GM20000 (cell line): Measurements from ENCODE around the gene RAB20.
A peak's percentile ranks its signal among the peaks of the same experiment; 100 is the strongest.
"Not testable (repeated sequence)": the region's sequence is repeated elsewhere in the genome, so short reads cannot be mapped to it uniquely, and the experiment has no call there.

Source experiments
- DNase-seq: peaks from one replicate; pipeline ENCODE4 v3.0.0; 2012; ENCODE audit warnings: low spot score
- TF ChIP-seq, protein P1 (sequence below): IDR thresholded peaks from 2 replicates; pipeline ENCODE4 v1.5.1; 2012; ENCODE audit warnings: mild to moderate bottlenecking, control low read depth; ENCODE audit errors: extremely low read depth, missing control alignments

Gene RAB20

DNA sequence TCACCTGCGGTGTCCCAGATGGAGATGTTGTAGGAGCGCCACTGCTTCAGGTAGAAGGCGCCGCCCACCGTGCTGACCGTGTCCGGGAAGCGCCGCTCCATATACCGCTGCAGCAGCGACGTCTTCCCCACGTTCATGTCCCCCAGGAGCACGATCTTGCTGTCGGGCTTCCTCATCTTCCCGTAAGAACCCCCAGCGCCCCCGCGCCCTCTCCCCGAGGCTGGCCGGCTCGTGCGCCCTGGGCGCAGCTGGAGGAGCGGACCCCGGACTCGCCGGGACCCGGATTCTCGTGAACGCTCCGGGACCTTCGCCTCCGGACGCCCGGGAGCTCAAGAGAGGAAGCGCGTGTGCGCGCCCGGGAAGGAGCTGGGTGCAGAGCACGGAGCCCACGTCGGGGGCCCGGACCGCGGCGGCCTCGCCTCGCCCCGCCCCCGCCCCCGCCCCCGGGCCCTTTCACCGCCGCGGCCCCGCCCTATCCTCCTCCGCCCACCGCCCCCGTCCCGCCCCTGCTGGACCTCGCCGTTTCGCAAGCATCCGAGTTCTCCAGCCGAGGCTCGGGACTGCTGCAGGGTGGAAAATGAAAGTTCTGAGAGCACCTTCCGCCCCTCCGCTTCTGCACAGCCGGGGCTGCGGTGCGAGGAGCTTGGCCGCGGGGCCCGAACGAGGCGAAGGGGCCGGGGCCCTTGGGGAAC is at the start of gene RAB20:
TSS of gene RAB20 (minus strand) at position 379 of the 692 bp plus-strand sequence. CDS start at position 176, 203 bp downstream.
- TF ChIP-seq, protein P1, sequence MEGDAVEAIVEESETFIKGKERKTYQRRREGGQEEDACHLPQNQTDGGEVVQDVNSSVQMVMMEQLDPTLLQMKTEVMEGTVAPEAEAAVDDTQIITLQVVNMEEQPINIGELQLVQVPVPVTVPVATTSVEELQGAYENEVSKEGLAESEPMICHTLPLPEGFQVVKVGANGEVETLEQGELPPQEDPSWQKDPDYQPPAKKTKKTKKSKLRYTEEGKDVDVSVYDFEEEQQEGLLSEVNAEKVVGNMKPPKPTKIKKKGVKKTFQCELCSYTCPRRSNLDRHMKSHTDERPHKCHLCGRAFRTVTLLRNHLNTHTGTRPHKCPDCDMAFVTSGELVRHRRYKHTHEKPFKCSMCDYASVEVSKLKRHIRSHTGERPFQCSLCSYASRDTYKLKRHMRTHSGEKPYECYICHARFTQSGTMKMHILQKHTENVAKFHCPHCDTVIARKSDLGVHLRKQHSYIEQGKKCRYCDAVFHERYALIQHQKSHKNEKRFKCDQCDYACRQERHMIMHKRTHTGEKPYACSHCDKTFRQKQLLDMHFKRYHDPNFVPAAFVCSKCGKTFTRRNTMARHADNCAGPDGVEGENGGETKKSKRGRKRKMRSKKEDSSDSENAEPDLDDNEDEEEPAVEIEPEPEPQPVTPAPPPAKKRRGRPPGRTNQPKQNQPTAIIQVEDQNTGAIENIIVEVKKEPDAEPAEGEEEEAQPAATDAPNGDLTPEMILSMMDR, result no peak
- peak; percentile 93 for DNase-seq

DNA sequence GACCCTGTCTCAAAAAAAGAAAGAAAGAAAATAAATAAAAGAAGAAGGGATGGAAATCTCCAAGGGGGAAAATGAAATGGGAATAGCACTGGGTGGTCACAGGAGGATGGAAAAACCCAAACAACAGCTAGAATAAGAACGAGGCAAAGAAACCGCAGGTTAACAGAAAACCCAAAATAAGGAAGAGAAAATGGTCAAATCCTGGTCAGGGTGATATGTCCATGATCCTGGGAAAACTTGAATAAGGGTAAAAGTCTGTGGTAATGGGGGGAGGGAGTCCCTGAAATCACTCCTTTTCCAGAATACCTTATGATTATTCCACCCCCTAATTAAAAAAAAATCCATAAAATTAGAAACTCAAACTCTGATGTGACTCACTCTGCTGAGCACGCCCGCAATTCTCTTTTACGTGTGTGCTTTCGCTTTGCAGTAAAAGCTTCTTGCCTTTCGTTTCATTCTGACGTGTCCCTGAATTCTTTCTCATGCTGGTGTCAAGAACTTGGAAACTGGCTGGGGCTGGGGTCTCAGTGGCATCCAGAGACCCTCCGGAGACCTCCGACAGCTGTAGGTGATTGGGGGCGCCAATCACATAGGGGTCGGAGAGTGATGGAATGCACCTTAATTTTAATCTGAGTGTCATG is 49.6 kb upstream of the RAB20 start:
- peak; percentile 83 for DNase-seq
- TF ChIP-seq, protein P1, result no peak

- DNase-seq, result peak; percentile 75
- TF ChIP-seq, protein P1, result no peak
These were observed 46.2 kb upstream of the RAB20 start for GRCh38 chr13:110607675-110608224.

- DNase-seq, result not testable (repeated sequence)
These were observed 44.8 kb upstream of the RAB20 start for GRCh38 chr13:110606281-110606680.

DNA sequence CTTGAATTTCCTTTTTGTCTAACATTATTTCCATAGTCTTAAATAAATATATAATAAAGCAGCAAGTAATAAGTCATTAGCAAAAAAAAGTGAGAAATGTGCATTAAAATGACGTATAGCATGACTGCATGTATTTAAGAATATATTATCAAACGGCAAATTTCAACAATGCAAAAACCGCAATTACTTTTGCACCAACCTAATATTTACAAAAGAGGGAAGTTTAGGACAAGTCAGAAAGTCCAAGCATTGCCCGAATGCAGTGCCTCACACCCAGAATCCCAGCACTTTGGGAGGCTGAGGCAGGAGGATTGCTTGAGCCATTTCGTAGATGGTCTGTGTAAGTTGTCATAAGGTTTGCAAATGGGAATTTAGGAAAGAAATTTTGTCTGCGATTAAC is 43.6 kb upstream of the RAB20 start:
- TF ChIP-seq, protein P1, result no peak
- DNase-seq, result no peak

DNA sequence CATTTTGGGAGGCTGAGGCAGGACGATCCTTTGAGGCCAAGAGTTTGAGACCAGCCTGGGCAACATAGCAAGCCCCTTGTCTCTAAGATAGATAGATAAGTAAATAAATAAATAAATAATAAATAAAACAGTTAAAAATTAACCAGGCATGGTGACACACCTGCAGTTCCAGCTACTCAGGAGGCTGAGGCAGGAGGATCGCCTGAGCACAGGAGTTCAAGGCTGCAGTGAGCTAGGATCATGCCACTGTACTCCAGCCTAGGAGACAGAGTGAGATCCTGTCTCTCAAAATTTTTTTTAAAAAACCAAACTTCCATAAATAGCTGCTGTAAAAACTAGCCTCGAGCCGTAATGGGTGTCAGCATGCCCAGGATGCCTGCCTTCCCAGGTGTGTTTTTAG is 39.5 kb upstream of the RAB20 start:
- TF ChIP-seq, protein P1, result no peak
- no peak for DNase-seq

DNA sequence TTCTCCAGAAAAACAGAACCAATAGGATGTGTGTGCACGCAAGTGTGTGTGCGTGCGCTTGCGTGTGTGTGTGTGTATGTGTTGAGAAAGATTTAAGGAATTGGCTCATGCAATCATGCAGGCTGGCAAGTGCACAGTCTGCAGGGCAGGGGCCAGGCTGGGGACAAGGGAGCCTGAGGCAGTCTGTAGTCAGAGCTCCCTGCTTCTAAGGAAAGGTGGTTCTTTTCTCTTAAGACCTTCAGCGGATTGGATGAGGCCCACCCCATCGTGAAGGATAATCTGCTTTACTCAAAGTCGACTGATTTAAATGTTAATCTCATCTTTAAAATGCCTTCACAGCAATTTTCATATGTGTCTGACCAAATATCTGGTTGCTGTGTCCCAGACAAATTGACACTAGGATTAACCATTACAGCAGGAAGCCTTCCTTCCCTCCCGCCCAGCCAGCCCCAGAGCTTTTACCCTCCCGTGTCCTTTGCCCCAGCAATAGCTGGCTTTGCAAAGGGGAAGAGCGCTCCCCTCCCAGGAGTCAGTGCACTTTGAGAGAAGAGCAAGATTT is 38.8 kb upstream of the RAB20 start:
- TF ChIP-seq, protein P1, result no peak

More for the DNA sequence above, 38.8 kb upstream of the RAB20 start:
- no peak for DNase-seq
